Endothelial cell of umbilical vein (primary cell): ENCODE measurements around the gene SYNPO.

Source experiments
- EZH2 ChIP-seq: IDR thresholded peaks from 2 replicates; pipeline ENCODE4 v1.6.1; 2012; ENCODE audit warnings: borderline replicate concordance, low read depth, mild to moderate bottlenecking, moderate library complexity, low read length, inconsistent platforms; ENCODE audit not compliant: severe bottlenecking
- FOS ChIP-seq: IDR thresholded peaks from 2 replicates; pipeline ENCODE4 v1.6.1; 2011; ENCODE audit warnings: mild to moderate bottlenecking, low read length, moderate library complexity, borderline replicate concordance; ENCODE audit not compliant: insufficient read depth
- GATA2 ChIP-seq: IDR thresholded peaks from 2 replicates; pipeline ENCODE4 v1.7.0; 2011; ENCODE audit warnings: low read depth, mild to moderate bottlenecking, moderate library complexity, mixed read lengths, low read length; ENCODE audit not compliant: insufficient read length, insufficient read depth
- MYC ChIP-seq: IDR thresholded peaks from one replicate; pipeline ENCODE4 v1.6.1; 2011; ENCODE audit warnings: mild to moderate bottlenecking, low read depth, low read length
- POLR2A ChIP-seq: IDR thresholded peaks from 2 replicates; pipeline ENCODE4 v1.6.1; 2012; ENCODE audit warnings: low read depth, mild to moderate bottlenecking, control low read depth, low read length
- POLR2AphosphoS5 ChIP-seq: IDR thresholded peaks from 2 replicates; pipeline ENCODE4 v1.6.1; 2012; ENCODE audit warnings: low read depth, mild to moderate bottlenecking, control low read depth, low read length, moderate library complexity; ENCODE audit not compliant: insufficient read depth
- TF ChIP-seq, protein P1 (sequence below), 2 donors: IDR thresholded peaks; 1 replicate in 1 of 2; 2 replicates in 1 of 2; pipeline ENCODE4 v1.5.1; 2011; ENCODE audit warnings: low read length in 2 of 2, mild to moderate bottlenecking in 2 of 2, moderate library complexity in 2 of 2, control low read depth in 1 of 2, inconsistent platforms in 1 of 2, low read depth in 1 of 2; ENCODE audit not compliant: insufficient read depth in 1 of 2; ENCODE audit errors: extremely low read depth in 1 of 2

GRCh38 chr5:150672237-150672883 lies 31.9 kb downstream of the SYNPO start:
- TF ChIP-seq, protein P1, sequence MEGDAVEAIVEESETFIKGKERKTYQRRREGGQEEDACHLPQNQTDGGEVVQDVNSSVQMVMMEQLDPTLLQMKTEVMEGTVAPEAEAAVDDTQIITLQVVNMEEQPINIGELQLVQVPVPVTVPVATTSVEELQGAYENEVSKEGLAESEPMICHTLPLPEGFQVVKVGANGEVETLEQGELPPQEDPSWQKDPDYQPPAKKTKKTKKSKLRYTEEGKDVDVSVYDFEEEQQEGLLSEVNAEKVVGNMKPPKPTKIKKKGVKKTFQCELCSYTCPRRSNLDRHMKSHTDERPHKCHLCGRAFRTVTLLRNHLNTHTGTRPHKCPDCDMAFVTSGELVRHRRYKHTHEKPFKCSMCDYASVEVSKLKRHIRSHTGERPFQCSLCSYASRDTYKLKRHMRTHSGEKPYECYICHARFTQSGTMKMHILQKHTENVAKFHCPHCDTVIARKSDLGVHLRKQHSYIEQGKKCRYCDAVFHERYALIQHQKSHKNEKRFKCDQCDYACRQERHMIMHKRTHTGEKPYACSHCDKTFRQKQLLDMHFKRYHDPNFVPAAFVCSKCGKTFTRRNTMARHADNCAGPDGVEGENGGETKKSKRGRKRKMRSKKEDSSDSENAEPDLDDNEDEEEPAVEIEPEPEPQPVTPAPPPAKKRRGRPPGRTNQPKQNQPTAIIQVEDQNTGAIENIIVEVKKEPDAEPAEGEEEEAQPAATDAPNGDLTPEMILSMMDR (IDR thresholded peaks at IDR 0.05; ENCODE audit: extremely low read depth in 1 of 2, insufficient read depth in 1 of 2, low read depth in 1 of 2, low read length in 2 of 2): no peak
- TF ChIP-seq POLR2A (no peak), POLR2AphosphoS5 (no peak), EZH2 (no peak), FOS (no peak), GATA2 (no peak), MYC (no peak)
